SKM-1 (cell line): ENCODE measurements around the gene ATRN.

ENCODE experiments used
- DNase-seq: peaks from one replicate; lab custom pipeline; 2025; ENCODE audit not compliant: unreplicated experiment; lab: John Stamatoyannopoulos, UW

ATRN gene

GRCh38 chr20:3616250-3616649, 145.4 kb downstream of the ATRN start:
- DNase-seq, result no peak

- DNase-seq, result no peak
Measured at GRCh38 chr20:3621111-3621510, 150.3 kb downstream of the ATRN start.

DNA sequence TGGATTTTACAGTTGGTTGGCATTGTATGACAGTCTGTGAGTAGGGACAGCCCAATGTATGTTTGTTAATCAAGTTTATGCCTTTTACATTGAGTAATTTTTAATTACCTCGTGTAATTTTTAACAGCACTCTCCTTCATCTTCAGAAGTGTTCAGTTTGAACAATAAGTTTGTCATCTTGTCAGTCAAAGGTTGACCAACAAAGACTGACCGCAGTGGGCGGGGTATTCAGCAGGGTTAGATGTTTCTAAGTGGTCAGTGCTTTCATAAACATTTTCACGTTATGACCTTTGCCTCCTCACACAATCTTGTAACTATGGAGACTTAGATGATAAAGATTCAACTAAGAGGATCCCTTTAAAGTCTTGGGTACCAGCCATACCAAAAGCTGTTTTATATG, 151.6 kb downstream of the ATRN start:
- no peak for DNase-seq

- no peak for DNase-seq
Measured at GRCh38 chr20:3627476-3627875, 156.7 kb downstream of the ATRN start.

DNA sequence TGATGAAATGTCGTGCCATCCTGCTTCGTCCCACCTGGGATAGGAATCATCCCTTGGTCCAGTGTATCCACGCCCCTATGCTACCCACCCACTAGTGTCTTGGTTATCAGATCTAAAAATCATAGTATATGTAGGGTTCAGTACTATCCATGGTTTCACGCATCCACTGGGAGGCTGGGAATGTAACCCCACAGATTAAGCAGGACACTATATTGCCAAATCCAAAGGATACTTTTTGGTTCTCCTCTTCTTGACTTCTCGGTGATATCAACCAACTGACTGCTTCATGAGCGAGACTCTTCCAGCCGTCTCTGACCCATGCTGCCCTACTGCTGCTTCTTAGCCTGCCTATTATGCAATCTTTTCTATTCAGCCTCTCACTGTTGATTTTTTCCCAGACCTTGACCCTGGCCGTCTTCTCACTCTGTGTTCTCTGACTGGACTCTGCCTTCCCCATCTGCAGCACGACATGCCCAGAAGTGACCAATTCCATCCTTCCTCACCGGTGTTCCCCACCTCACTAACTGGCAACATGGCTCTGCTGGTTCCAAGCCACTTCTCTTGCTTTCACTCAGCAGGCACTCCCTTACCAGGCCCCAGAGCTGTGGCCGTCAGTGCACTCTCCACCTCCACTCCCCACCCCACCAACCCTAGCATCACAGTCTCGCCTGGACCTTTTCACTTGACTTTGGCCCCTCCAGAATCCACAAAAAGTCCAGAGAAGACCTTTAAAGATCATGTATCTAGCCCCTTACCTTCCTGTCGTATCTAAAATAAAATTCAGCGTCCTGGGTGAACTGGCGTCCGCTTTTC, 157.9 kb downstream of the ATRN start:
- DNase-seq, result no peak

DNA sequence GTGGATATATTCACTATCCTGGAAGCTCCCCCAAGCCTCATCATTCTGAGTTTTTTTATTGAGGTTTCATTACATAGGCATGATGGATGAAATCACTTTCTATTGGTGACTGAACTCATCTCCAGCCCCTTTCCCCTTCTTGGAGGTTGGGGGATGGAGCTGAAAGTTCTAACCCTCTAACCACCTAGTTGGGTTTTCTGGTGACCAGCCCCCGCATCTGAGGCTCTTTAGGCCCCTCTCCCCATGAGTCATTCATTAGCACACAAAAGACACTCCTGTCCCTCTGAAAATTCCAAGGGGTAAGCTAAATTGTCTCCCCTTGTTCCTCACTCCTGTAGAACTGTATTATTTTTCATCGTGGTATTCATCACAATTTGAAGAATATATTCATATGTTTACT, 159.1 kb downstream of the ATRN start:
- no peak for DNase-seq

- no peak for DNase-seq
Measured at GRCh38 chr20:3630429-3630828, 159.6 kb downstream of the ATRN start.

DNA sequence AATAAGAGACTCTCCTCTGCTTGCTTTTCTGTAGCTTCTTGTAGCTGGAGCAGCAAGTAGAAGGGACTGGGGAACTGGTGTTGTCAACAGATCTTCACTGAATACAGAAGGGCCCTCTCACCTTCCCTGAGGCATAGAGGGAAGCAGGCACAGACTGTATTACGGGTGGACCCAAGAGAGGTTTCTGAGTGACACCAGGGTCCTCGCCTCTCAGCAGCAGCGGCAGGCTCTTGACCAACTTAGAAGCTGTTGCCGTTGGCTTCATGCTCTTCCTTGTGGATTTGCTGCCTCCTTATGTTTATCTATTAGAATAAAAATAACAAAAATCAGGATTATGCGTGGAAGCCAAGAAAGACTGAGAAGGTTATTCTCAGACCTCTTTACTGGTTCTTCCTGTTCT, 160.7 kb downstream of the ATRN start:
- no peak for DNase-seq

DNA sequence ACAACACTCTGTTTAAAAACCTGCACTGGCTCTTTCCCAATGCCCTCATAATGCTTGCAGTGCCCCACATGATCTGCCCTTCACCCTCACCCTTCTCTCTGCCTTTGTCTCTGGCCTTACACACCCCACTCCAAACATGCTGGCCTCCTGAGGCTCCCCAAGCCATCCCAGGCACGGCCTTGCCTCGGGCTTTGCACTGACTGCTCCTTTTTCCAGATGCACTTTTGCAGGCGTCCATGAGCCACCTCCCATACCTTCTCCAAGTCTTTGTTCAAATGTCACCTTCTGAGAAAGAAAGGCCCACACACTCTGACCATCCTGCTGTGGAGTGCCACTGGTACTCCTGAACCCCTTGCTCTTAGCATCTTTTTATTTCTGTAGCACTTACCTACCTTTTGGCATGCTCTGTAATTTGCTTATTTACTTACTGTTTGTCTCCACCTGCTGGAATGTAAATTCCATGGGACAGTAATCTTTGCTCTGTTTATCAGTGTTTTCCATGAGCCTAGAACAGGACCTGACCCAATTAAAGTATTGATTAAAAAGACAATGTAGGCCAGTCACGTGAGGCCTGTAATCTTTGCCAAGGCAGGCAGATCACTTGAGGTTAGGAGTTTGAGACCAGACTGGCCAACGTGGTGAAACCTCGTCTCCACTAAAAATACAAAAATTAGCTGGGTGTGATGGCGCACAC, 161.6 kb downstream of the ATRN start:
- DNase-seq, result no peak

- no peak for DNase-seq
Measured at GRCh38 chr20:3633913-3634478, 163.2 kb downstream of the ATRN start.

DNA sequence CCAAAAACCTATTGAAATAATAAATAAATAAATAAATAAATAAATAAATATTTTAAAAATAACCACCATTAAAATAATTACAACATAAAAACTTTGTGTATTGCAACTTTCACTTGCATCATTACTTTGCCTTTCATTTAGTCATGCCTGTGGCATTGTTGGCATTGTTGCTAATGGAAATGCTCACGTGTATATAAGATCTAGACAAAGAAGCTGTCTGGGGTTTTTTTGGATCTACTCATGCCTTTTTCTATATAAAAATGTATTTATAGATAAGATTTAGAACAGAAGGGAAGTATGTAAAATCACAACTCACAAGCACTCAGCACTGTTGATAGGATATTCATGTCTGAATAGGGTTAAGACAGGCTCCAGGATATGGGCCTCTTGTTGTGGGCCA, 164.5 kb downstream of the ATRN start:
- no peak for DNase-seq

DNA sequence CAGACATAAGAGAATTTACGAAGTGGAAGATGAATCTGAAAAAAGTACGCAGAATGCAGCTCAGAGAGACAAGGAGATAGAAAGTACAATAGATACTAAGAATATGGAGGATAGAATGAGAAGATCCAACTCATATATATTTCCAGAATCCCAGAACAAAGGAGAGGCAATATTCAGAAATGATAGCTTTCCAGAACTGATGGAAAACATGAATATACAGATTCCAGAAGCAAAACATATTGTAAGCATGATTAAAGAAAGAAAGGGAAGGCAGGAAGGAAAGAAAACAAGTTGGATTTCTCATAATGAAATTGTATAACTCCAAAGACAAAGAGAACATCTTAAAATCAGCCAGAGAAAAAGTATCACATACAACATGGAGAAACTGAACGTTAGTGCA, 169.4 kb downstream of the ATRN start:
- DNase-seq, result no peak

GRCh38 chr20:3645309-3646066, 174.7 kb downstream of the ATRN start:
- DNase-seq, result no peak

DNA sequence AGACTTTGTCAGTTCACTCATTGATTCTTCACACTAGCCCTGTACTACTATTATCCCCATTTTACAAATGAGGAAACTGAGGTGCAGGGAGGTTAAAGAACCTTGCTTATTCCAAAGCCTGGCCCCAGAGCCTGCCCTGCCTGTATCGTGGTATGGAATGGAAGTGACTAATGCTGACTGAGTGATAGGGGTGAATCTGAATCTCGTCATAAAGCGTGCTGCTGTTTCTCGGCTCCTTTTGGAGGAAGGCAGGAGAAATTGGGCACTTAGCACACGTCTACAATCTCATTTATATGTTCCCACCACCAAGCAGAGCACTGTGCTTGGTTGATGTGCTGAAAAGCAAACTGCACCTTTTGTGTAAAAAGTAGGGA, 175.2 kb downstream of the ATRN start:
- no peak for DNase-seq

- DNase-seq, result no peak
Measured at GRCh38 chr20:3646651-3647050, 175.8 kb downstream of the ATRN start.

- no peak for DNase-seq
Measured at GRCh38 chr20:3647473-3647872, 176.7 kb downstream of the ATRN start.

DNA sequence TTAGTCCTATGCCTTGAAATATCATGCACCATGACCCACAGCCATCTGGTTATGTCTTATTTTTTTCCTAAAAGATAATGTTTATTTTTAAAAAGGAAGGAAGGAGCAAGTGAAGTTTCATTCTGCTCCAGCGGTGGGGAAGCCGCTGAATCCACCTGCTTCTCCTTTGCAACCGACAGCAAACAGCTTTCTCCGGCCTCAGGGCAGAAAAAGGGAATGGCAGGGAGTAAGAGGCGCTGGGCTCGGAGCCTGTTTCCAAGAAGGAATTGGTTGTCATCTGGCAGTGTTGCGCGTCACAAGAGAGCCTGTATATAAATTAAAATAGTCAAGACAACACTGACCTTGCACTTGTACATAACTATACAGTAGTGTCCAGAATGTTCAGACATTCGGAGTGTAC, 178.1 kb downstream of the ATRN start:
- no peak for DNase-seq

DNA sequence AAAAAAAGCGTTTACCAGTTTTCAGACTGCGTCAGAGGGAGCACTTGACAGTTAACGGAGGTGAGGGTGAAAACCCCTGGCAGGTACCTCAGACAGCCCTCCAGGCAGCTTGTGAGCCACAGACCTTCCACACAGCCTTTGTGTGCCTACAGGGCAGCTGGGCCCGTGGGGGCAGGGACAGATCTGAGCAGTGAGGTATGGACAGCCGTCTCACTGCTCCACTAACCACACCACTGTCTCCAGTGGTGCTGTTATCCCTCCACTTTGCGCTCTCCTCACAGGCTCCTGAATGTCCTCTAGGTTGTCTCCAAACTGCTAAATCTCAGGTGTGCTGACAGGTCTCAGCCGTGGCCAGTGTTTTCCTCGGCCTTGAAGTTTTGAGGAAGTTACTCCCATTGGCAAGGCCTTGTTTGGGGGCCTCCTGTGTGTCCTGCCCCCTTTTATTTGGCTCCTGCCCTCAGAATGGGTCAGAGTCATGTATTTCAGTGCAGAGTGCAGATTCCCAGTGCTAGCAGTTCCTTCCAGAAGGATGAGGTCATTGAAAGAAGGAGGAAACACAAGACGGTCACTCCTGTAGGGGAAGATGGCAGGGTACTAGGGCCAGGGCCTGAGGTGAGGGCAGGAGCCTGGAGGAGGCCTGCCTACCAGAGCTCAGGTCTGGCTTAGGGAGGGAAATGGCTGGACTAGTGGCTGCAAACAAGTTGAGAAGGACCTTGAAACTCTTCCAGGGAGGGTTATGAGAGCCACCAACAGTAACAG, 180.6 kb downstream of the ATRN start:
- DNase-seq, result no peak

- DNase-seq, result no peak
Measured at GRCh38 chr20:3652221-3652620, 181.4 kb downstream of the ATRN start.

DNA sequence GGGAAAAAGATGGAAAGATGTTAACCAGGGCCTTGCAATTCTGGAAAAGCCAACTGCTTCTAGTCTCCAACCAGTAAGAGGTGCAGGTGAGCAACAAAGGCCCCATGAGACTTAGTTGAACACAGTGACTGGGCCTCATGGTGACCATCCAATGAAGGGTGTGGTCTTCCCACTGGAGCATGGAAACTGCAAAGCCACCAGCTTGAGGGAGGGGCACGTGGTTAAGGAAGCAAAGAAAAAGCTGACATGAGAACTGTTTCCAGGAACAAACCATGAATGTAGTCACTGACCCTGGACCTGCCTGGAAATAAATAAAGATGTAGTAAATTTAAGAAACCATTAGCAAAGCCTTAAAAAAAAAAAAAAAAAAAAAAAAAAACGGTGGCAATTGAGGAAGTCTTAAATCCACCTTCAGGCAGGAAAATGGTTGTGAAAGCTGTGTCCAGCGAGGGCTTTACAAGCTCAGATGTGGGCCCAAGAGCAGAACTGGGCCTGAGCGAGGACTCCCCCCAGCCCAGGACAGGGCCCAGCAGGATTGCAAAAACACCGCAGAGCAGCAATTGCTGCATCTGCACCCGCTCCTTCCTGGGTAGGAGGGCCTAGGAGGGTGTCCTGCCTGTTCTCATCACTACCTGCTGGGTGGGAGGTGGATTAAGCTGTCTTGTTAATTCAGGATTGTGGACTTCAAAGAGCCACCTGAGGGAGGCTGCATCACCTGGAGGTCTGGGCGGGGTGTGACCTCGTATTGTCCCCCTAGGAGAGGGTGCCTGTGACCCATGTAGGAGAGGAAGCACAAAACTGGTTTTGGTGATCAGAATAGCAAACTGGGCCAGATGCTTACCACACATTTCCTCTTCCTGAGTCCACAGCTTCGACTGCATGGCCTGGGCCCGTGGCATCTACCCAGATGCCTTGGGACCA, 182.1 kb downstream of the ATRN start:
- no peak for DNase-seq
